Umbilical cord (tissue), 2 donors: Measurements from ENCODE around the gene SLC9A9. TPM values are rescaled to one million over a fixed set of nuclear protein-coding genes. Genes with fewer than 3 reads are reported as not detected.
"Not testable (repeated sequence)": the region's sequence is repeated elsewhere in the genome, so short reads cannot be mapped to it uniquely, and the experiment has no call there.

ENCODE experiments used
- DNase-seq: peaks from one replicate; pipeline ENCODE4 v3.0.0-alpha.2; 2015; ENCODE audit warnings: low spot score
- total RNA-seq: library from RNA; depleted of rRNA; stranded (reverse); fragments of >200 nt; gene quantifications from one replicate; pipeline ENCODE4 v1.2.3, GENCODE V29; 2014; ENCODE audit warnings: low replicate concordance; ENCODE audit not compliant: insufficient read depth

Gene SLC9A9
- total RNA-seq, 1 donor from 2014 or later, result 43.6 TPM

DNA sequence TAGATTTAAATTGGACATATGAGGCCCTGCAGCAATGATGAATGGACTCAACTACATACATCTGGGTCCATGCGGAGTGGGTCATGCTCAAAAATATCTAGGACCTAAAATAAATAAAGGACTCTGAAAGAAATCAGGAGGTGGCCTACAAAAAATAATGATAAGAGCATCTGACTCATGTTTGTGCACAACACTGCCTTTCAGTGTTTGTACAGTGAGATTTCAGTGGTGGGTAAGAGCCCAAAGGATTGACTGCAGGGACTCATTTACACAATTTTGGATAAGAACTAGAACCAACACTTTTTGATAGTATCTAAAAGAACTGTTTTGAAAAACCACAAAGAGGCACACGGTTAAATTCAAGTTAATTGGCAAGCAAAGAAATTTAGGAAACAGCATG lies 285.5 kb downstream of the SLC9A9 start:
- no peak for DNase-seq

DNA sequence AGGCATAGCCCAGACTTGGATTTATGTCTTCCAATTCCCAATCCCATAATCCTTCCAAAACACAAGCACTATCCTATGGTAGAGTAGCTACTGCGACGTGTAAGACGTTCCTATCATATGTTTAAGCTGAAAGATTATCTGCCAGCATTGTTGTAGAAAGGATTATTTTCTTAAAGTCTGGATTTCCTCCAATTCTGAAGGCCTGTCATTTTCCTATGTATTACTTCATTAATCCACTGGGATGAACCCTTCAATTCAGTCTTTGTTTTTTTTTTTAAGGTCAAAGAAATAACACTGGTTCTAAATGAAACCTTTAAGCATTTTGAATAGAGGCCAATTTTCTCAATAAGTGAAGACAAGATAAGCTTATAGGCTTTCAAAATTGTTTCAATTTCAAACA lies 289.0 kb downstream of the SLC9A9 start:
- DNase-seq, result peak; percentile 15

DNA sequence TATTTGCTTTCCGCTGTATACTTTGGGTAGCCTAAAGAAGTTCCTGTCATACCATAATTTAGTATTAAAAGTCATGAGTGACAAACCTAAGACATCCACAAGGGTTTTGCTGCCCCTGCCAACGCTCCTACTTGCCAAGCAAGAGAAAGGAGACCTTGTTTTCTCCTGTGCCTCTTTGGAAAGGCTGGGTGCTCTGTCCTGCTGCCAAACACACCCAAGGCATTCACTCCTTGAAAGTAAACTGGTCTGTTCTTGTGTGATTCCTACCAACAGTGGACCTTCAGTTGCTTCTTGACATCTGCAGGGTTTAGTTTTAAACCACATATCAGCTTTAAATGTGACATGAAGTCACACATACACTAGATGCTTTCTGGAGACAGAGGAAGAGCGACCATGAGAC lies 295.4 kb downstream of the SLC9A9 start:
- no peak for DNase-seq

DNA sequence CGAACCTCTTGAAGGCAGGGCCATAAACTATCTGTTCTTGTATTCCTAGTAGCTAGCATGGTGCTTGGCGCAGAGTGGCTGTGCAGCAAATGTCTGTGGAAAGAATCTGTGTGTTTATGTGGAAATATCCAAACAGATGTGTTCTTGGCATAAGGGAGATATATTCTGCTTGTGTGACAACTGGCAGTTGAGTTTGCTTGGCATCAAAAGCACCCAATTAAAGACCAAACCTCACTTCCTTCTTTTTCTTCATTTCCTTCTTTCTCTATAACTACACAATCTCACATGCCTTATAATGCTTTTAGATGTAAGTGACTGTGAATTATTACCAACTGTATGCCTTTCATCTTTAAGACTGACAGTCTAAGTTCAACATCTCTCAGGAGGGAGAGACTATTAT lies 296.5 kb downstream of the SLC9A9 start:
- DNase-seq, result no peak

DNA sequence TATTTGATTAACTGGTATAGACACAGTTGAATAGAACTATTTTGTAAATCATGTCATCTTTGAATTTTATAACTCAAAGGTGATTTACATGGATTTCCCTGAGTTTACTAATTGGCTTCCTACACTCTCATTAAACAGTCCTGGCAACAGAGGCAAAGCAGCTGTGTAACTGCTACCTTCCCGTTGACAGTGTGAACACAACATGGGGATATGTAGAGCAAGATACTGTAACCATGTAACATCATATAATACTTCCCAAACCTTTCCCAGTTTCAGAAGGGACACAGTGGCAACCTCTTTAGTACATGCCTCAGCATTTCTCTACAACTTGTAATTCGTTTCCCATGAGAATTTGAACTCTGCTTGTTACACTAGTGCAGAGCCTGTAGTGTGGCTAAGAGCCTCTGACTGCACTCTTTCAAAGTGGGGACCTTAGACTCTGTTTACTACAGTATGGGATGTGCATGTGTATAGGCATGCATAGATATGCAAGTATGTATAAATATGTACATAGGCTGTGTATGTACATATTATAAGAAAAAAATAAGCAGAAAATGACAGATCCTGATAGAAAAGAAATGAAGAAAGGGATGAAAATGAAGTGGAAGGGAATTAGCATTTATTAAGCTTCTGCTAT lies 299.3 kb downstream of the SLC9A9 start:
- DNase-seq, result no peak

DNA sequence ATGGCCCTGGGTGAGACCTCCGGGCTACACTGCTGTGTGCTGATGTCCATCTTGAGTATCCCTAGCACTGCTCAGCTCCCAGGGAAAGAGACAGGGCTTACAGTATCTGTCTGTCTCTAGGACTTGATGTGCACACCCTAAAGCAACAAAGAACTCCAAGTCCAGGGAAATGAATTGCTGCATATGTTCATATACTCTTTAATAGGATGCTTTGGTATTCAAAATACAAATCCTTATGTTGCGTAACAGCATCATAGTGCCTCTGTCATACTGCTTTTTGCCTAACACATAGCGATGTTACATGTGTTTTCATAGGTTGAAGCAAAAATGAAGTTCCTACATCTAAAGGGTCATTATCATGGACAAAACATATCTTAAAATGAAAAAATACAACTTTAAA lies 299.9 kb downstream of the SLC9A9 start:
- no peak for DNase-seq

DNA sequence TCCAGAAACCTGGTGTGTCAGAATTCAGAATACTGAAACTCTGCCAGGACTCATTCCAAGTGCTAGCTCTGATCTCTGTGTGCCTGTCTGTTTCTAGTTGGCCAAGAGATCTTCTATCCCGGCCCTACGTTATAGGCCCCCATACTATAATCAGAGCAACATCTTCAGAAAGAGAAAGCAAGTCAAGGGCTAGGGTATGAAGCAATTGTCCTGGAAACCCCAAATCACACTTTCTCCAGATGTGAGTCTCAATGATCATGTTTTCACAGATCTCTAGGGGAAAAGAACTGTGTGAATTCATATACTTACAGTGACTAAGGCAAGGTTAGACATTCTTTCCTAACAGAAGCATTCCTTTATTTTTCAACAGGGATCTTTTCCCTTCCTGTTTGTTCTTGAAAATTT lies 309.7 kb downstream of the SLC9A9 start:
- DNase-seq, result no peak

DNA sequence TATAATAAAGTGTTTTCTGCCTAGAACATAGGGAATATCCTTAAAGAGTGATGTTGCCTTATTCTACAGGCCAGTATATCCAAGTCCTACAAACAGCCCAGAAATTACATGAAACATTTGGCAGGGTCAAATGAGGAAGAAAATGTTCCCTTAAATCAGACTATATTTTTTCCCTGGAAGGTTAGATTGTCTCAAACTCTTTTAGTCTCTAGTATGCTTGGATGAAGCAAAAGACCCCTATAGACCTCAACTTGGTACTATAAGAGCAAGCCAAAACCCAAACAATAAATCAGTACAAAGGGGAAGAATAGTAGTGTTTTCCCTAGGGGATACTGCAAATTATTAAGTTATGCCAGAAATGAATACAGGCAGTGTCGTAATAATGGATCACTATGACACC lies 310.2 kb downstream of the SLC9A9 start:
- no peak for DNase-seq

DNA sequence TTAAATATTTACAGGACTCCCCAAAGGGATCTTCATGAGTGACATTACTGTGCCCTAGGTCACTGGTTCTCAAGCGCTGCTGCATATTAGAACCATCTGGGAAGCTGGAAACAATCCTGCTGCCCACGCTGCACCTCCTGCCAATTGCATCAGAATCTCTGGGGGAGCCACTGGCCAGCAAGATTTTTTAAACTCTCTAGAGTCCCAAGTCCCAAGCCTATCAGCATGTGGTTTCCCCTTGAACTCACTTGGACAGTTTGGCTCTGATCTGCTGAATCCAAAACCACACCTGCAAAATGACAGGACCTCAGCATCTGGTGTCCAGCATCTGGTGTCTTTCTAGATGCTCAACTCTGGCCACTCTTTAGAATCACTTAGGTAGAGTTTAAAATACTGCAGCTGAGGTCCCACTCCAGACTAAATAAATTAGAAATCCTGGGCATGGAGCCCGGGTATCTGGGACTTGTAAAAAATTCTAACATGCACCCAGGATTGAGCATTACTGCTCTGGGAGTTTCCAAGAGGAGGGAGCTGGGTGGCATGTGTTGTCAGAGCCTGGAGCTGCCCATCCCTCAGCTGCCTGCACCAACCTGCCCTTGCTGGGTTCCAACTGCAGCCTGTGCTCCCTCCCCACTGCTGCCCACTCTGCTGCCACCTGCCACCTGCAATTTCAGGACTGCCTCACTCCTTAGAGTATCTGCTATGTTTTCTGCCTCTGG lies 311.3 kb downstream of the SLC9A9 start:
- DNase-seq, result no peak

DNA sequence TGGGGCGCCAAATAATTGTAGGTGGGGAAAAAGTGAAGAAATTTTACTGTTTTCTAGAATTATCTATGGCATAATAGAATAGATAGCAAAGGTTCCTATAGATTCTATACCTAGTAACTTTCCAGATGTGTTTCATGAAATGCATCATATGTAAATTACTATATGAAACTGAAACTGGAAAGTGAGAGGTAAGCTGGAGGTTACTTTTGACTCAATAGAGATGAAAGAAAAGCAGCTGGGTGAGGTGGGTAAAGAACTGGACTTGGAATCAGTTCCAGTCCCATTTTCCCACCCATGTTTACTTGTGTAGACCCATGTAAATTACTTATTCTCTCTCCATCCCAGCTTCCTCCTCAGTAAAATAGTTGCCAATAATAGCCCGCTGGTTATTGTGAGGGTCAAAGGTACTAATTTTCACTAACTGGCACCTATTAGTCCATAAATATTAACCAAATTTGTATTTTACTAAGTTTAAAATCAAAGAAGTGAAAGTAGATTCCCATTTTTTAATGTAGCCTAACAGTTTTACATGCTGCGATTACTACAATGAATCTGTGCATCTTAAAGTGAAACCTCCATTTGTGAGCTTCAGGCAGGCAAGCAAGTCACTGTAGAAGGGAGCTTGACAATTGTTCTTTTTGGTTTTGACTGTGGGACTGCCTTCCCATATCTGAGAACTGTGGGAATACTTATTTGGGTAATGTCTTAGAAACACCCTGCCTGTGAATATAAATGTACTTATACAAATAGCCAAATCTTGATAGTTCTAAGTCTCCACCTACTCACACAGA lies 312.1 kb downstream of the SLC9A9 start:
- no peak for DNase-seq

DNA sequence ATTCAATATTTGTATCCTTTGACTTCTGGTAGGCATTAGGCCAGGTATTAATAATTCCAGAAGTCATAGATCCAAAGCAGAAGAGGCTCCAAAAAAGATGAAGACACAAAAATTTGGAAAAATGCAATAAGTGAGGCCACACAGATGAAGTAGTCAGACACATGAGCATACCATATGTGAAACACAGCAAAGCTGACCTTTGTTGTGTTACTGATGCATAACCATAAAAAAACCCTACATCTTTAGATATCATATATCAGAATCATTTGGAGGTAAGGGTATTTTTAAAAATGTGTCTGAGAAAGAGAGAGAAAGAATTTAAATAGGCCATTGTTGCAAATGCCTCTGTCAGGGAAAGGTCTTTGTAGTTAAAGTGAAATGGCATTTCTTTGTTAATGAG lies 314.9 kb downstream of the SLC9A9 start:
- no peak for DNase-seq

DNA sequence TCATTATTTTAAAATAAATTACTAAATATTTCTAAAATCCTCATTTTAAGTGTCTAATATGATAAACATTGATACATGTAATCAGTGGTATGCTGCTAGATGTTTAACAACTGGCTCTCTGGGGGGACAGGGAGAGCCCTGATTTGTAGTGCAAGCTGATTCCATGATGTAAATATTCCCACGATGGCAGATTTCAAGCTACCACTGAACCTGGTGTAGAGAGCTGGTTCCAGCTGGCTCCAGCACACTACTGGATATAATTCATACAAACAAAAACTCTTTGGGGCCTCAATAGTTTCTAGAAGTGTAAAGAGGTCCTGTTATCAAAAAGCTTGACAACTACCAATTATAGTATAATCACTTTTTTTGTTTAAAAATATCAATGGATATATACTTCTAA lies 316.2 kb downstream of the SLC9A9 start:
- no peak for DNase-seq

DNA sequence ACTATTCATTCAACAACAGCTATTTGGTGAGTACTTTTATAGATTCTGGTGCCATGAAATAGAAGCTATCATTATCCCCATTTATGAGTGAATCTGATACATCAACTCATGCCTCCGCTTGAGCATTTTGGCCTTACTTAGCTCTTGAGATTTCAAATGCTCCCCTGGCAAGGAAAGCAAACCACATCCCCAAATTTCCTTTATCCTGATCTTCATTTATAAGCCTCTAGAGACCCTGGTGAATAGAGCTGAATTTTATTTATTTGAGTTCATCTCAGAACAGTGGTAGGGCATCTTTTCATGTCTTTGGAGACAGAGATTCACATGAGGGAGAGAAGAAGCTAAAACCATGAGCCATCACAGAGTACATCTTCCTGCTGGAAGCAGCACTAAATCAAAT lies 317.2 kb downstream of the SLC9A9 start:
- no peak for DNase-seq

DNA sequence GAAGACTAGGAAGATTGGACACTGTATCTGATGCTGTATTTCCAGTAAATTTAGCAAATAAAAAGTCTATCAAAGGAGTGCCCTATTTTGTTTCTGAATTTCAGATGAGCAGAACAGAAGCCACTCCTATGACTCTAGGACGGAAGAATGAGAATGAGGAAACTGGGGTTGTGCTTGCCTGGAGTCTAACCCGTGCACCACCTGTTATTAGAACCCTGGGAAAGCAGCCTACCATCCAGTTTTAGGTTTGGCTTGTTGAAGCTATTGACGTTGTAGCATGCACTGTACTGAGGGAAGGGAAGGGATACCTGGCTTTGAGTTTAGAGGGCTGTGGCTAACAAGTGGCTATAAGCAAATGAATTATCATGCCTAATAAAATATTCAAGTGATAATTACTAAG lies 318.5 kb downstream of the SLC9A9 start:
- no peak for DNase-seq

DNA sequence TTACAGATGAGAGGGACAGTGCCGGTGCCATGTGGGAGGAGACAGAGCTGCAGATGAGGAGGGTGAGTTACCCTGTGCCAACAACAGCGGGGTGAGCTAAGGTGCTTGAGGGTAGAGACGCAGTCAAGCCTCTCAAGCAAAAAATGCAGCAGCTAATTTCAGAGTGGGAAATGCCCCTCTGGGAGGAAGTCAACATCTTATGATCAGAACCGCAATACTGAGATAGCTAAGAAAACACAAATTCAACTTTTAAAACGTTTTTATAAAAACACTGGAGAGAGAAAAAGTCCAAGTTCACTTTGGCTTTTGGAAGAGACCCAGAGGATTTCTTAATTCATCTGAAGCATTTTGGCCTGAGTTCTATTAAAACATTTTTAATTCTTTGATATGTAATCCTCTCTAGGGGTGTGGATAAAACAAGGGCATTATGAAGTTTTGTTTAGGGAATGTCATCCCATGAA lies 319.2 kb downstream of the SLC9A9 start:
- DNase-seq, result no peak

DNA sequence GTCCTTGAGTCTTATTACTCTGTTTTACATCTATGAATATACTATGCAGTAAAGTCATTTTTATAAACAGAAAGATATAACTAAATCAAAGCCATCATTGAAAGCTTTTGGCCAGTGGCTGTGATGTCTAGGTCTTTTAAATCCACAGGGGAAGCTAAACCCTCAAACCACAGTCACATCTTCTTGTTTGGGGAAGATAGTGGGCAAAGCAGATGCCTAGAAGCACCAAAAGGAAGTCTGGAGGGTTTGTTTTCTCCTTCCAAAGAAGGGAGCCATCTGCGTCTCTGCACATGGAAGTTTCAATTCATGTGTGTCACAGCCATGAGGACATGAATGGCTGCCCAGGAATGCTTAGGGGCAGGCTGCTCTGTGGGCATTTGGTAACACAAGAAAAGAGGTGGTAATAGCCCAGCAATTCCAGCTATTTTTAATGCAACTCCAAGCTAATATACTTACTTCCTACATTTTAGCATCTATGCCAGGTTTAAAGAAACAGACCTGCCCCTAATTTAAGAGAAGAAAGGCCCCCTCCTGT lies 322.2 kb downstream of the SLC9A9 start:
- DNase-seq, result no peak

DNA sequence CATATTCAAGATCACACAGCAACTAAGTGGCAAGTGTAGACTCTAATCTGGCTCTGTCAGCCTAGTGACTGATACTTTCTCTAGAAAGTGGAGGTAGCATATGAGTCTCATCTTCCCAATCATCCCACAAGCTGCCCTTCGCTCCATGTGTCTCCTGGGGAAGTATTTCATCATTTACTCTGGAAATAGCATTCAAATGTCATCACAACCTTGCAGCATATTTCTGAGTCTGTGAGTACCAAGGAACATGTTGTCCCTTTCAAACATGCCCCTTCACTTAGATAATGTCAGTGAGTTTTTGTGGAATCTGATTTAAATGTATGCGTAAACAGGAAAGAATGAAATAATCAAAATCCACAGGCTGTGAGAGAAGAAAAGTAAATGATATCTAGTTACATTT lies 322.9 kb downstream of the SLC9A9 start:
- DNase-seq, result no peak

DNA sequence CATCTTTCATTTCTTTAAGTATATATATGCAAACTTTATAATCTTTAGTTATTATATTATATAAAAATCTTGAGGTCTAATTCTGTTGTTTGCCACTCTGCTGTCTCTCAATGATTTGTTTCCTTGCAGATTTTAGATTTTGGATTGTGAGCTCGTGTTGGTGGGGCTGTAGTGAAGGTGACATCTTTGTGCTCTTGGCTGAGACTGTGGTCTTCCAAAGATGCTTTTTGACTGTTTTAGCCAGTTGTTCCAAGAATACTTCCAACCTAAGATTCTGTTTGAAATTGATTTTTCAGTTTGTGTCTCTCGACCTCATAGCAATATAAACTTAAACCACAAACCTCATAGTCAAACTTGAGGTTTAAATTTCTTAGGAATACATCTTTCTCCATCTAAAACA lies 326.5 kb downstream of the SLC9A9 start:
- DNase-seq, result no peak

DNA sequence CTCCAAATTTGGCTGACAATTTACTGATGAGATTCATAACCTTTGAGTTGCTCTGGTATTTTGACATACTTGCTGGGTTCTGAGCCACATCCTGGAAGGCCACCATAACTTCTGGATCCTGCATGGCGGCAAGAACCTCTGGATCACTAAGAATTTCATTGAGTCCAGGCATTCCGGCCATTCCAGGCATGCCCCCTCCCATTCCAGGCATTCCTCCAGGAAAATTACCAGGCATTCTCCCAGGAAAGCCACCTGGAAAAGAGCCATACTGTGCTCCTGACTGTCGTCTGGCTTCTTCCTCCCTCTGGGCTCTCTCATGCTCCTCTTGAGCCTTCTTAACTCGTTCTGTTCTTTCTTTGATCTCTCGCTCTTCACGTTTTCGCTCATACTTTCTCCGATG lies 331.1 kb downstream of the SLC9A9 start:
- DNase-seq, result not testable (repeated sequence)

DNA sequence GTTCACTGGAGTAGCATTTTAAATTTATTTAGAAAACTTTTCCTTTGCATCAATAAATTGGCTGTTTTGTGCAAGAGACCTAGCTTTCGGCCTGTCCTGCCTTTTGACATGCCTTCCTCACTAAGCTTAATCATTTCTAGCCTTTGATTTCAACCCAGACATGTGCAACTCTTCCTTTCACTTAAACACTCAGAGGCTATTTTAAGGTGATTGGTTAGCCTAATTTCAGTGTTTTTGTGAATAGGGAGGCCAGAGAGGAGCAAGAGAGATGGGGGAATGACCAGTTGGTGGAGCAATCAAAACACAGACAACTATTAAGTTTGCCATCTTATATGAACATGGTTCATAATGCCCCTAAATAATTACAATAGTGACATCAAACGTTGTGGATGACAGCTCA lies 333.4 kb downstream of the SLC9A9 start:
- no peak for DNase-seq

DNA sequence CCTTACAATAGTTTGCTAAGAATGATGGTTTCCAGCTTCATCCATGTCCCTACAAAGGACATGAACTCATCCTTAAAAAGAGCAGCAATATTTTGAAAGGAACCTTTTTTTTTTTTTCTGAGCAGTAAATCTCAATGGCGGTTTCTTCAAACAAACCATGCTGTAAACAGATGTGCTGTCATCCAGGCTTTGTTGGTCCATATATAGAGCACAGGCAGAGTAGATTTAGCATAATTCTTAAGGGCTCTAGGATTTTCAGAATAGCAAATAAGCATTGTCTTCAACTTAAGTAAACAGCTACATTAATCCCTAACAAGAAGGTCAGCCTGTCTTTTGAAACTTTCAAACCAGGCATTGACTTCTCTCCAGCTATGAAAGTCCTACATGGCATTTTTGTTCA lies 334.2 kb downstream of the SLC9A9 start:
- DNase-seq, result no peak

DNA sequence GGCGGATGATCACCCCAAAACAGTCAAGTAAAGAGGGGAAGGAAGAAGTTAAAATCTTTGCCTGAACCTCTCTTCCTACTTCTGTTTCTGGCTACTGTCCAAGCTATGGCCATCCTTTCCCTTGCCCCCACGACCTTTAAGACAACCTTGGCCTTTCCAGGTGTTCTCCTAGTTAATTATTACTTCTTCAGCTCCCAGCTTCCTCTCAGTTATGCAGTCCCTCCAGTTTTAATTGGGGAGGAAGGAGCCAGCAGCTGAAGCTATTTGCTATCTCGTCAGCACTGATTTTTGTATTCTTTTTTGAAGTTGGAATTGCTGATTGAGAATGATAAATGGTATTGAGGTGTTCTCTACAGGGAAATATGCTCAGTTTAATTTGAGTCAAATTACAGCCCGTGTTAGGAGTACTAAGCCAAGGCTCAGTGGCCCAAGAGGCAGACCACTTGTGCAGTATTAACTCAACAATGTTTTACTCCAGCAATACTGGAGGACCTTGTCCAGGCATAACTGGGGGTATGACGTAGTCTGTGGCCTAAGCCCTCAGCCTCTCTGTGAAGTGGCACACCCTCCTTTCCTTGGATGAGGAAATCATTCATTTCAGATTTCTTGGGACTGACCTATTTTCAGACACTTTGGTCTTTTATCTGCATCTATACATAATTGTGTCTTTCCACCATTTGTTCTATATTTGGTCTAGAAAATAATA lies 336.9 kb downstream of the SLC9A9 start:
- DNase-seq, result no peak
